Caco-2 (cell line): ENCODE measurements around the gene PDSS2. TPM values are rescaled to one million over a fixed set of nuclear protein-coding genes. Genes with fewer than 3 reads are reported as not detected.
"Not testable (repeated sequence)": the region's sequence is repeated elsewhere in the genome, so short reads cannot be mapped to it uniquely, and the experiment has no call there.

ENCODE experiments used
- BruUV-seq: library from RNA; stranded (reverse); fragments of 400-500 nt; replicated peaks from 2 replicates; lab custom pipeline; 2021; lab: Mats Ljungman, UMichigan
- CTCF ChIA-PET: fragments of 300-600 bp; sonication (Branson Sonifier 250); formaldehyde crosslinking; loops from one replicate; lab custom pipeline; 2022; ENCODE audit warnings: antibody characterized with exemption; lab: Charles Lee
- POLR2A ChIA-PET: fragments of 300-600 bp; sonication (Branson Sonifier 250); formaldehyde crosslinking; loops from one replicate; lab custom pipeline; 2022; ENCODE audit warnings: antibody characterized with exemption; lab: Charles Lee
- DNase-seq, 2 experiments: peaks; one replicate each; pipeline versions ENCODE4 v3.0.0 to v3.0.0-alpha.2; 2020 to 2022
- H3K27me3 ChIP-seq: replicated peaks from 2 replicates; pipeline ENCODE4 v1.6.0; 2011; ENCODE audit warnings: low read length; ENCODE audit not compliant: control insufficient read depth, insufficient read depth
- H3K36me3 ChIP-seq: 2 replicates; pipeline ENCODE4 v1.5.1; 2011; ENCODE audit warnings: low read length; ENCODE audit not compliant: control insufficient read depth, insufficient read depth
- H3K4me1 ChIP-seq: fragments of 250-450 bp; sonication (Bioruptor Pico); 2 replicates; pipeline ENCODE4 v1.5.1; 2020; ENCODE audit warnings: mild to moderate bottlenecking
- H3K4me3 ChIP-seq: 2 replicates; pipeline ENCODE4 v1.5.1; 2011; ENCODE audit warnings: low read depth, mild to moderate bottlenecking, control low read depth, low read length
- H3K9me3 ChIP-seq: fragments of 250-450 bp; sonication (Bioruptor Pico); 2 replicates; pipeline ENCODE4 v1.5.1; 2020; ENCODE audit warnings: mild to moderate bottlenecking, moderate library complexity
- H3K27ac Mint-ChIP-seq: one replicate; pipeline ENCODE4 v1.8.0; 2022; ENCODE audit warnings: mixed read lengths; ENCODE audit not compliant: unreplicated experiment
- H3K27me3 Mint-ChIP-seq: one replicate; pipeline ENCODE4 v1.8.0; 2022; ENCODE audit warnings: mixed read lengths; ENCODE audit not compliant: insufficient read depth, unreplicated experiment
- H3K36me3 Mint-ChIP-seq: one replicate; pipeline ENCODE4 v1.8.0; 2022; ENCODE audit warnings: mild to moderate bottlenecking, mixed read lengths; ENCODE audit not compliant: insufficient read depth, unreplicated experiment
- H3K4me1 Mint-ChIP-seq: one replicate; pipeline ENCODE4 v1.8.0; 2022; ENCODE audit warnings: low read depth, mixed read lengths; ENCODE audit not compliant: unreplicated experiment
- H3K4me3 Mint-ChIP-seq: one replicate; pipeline ENCODE4 v1.8.0; 2022; ENCODE audit warnings: mild to moderate bottlenecking, moderate library complexity, mixed read lengths; ENCODE audit not compliant: unreplicated experiment
- H3K9me3 Mint-ChIP-seq: one replicate; pipeline ENCODE4 v1.8.0; 2022; ENCODE audit warnings: mixed read lengths; ENCODE audit not compliant: unreplicated experiment
- intact Hi-C: fragments of 100-400 bp; cut with micrococcal nuclease; formaldehyde crosslinking; loops from one replicate; pipeline ENCODE4 v1.10.0; 2022; ENCODE audit not compliant: unreplicated experiment
- total RNA-seq: library from RNA; stranded (reverse); gene quantifications from 2 replicates; pipeline ENCODE4 v1.2.3, GENCODE V29; 2022
- TF ChIP-seq, protein P1 (sequence below), 2 experiments: fragments of 200-600 bp in 1 of 2; IDR thresholded peaks; 1 replicate in 1 of 2; 2 replicates in 1 of 2; pipeline versions ENCODE4 v1.5.1 to v1.8.0; 2011 to 2022; ENCODE audit warnings: antibody characterized with exemption in 1 of 2, control low read depth in 1 of 2, inconsistent platforms in 1 of 2, low read depth in 1 of 2, low read length in 1 of 2, mild to moderate bottlenecking in 1 of 2, moderate library complexity in 1 of 2; ENCODE audit not compliant: insufficient read depth in 1 of 2, severe bottlenecking in 1 of 2, unreplicated experiment in 1 of 2

Gene PDSS2
- total RNA-seq, 1 experiment from 2014 or later: 10.3 TPM

DNA sequence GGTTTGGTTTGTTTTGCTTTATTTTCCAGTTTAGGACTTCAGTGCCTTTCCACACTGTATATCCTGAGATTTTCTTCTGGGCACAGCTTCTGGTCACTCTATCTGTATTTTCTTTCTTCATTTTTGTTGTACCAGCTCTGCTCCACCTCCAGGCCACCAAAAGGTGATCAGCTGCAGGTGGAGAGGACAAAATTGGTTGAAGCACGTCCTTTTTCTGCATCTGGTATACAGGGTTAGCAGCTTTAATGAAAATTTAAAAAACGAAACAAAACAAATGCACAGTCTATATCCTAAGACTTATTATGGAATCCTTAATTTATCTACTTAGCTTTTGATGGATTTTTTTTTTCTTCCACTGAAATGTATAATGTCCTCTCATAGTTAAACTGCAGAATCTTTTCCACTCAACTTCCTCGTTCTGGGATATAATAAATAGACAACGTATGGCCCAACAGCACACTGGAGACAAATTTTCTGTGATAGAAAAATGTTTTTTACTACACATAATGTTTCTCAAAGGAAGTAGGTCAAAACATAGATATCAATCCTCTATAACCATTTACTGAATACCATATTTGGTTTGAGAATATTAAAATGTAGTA, 19.8 kb upstream of the PDSS2 start:
- TF ChIP-seq, protein P1, sequence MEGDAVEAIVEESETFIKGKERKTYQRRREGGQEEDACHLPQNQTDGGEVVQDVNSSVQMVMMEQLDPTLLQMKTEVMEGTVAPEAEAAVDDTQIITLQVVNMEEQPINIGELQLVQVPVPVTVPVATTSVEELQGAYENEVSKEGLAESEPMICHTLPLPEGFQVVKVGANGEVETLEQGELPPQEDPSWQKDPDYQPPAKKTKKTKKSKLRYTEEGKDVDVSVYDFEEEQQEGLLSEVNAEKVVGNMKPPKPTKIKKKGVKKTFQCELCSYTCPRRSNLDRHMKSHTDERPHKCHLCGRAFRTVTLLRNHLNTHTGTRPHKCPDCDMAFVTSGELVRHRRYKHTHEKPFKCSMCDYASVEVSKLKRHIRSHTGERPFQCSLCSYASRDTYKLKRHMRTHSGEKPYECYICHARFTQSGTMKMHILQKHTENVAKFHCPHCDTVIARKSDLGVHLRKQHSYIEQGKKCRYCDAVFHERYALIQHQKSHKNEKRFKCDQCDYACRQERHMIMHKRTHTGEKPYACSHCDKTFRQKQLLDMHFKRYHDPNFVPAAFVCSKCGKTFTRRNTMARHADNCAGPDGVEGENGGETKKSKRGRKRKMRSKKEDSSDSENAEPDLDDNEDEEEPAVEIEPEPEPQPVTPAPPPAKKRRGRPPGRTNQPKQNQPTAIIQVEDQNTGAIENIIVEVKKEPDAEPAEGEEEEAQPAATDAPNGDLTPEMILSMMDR (IDR thresholded peaks at IDR 0.05; ENCODE audit: insufficient read depth in 1 of 2, low read depth in 1 of 2, low read length in 1 of 2, severe bottlenecking in 1 of 2, unreplicated experiment in 1 of 2): no peak

DNA sequence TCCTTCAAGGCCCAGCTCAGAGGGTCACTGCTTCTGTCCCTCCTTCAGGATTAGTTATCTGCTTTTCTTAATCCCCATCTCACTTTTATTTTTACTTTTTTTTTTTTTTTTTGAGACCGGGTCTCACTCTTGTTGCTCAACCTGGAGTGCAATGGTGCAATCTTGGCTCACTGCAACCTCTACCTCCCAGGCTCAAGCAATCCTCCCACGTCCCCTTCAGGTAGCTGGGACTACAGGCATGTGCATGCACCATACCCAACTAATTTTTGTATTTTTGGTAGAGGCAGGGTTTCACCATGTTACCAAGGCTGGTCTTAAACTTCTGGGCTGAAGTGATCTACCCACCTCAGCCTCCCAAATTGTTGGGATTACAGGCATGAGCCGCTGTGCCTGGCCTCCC, 16.5 kb upstream of the PDSS2 start:
- CTCF ChIA-PET: interaction anchor here (0.7 kb wide), 2 partner anchors 146 to 152 kb away, joined by 3 read pairs; no protein-coding TSS in a partner anchor
- DNase-seq, H3K27me3 Mint-ChIP-seq, POLR2A ChIA-PET, H3K36me3 Mint-ChIP-seq, H3K9me3 Mint-ChIP-seq, intact Hi-C loops, H3K27me3 ChIP-seq, H3K4me1 ChIP-seq, H3K4me3 Mint-ChIP-seq, H3K27ac Mint-ChIP-seq, H3K9me3 ChIP-seq, H3K4me1 Mint-ChIP-seq, H3K36me3 ChIP-seq, BruUV-seq, H3K4me3 ChIP-seq: not testable (repeated sequence)

More for the DNA sequence above, 19.8 kb upstream of the PDSS2 start:
- POLR2A ChIA-PET: interaction anchor here (0.6 kb wide), 1 partner anchor 1234 kb away, joined by 3 read pairs; no protein-coding TSS in a partner anchor
- Mint-ChIP-seq H3K36me3 (no peaks in the 10 kb centered on the region), H3K4me3 (no peak overlapping the region), H3K9me3 (no peaks in the 10 kb centered on the region), H3K27me3 (peaks cover 13% of the 10 kb centered on the region), H3K4me1 (no peaks in the 10 kb centered on the region), H3K27ac (no peak overlapping the region)
- no peaks in the 10 kb centered on the region for H3K9me3 ChIP-seq
- intact Hi-C loops: no loop called here
- CTCF ChIA-PET: no interaction called here
- H3K27me3 ChIP-seq: no peaks in the 10 kb centered on the region; the same call in 1 of the 2 replicates
- H3K36me3 ChIP-seq: no peaks in the 10 kb centered on the region
- DNase-seq: no peak
- BruUV-seq: no TSS peak
- H3K4me3 ChIP-seq: no peak overlapping the region
- no peaks in the 10 kb centered on the region; the same call in 1 of the 2 replicates for H3K4me1 ChIP-seq

DNA sequence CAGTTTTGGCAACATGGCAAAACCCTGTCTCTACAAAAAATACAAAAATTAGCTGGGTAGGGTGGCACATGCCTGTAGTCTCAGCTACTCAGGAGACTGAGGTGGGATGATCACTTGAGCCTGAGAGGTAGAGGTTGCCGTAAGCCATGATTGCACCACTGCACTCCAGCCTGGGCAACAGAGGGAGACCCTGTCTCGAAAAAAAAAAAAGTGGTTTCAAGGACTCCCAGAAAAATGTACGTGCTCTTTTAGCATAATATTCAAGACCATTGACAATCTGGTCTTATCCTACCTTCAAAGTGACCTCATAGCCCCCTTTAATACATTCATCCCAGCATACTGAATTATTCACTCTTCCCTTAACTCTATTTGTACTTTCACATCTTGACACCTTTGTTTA, 16.0 kb upstream of the PDSS2 start:
- H3K4me1 ChIP-seq, H3K27me3 ChIP-seq, BruUV-seq, POLR2A ChIA-PET, H3K4me1 Mint-ChIP-seq, DNase-seq, H3K9me3 ChIP-seq, H3K27me3 Mint-ChIP-seq, H3K9me3 Mint-ChIP-seq, intact Hi-C loops, H3K4me3 ChIP-seq, H3K4me3 Mint-ChIP-seq, H3K36me3 Mint-ChIP-seq, H3K36me3 ChIP-seq, H3K27ac Mint-ChIP-seq: not testable (repeated sequence)
- CTCF ChIA-PET: interaction anchor here (0.7 kb wide), 2 partner anchors 146 to 152 kb away, joined by 3 read pairs; no protein-coding TSS in a partner anchor

DNA sequence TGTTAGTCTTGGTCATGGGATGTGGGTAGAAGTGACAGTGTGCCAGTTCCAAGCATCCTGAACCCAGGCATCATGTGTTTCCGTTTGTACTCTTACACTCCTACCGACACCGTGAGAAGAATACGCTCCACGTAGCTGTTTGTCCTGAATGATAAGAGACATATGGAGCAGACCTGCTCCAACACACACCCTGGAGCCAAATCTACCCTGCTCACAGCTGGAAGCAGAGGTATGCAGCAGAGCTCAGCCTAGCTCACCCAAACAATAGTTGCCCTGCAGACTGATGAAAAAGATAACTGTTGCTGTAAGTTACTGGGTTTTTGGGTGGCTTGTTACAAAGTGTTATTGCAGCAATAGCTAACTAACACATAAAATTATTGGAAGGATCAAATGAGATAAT, 14.3 kb upstream of the PDSS2 start:
- DNase-seq: no peak
- no peaks in the 10 kb centered on the region for H3K4me1 Mint-ChIP-seq
- H3K9me3 Mint-ChIP-seq: no peaks in the 10 kb centered on the region
- TF ChIP-seq, protein P1 (IDR thresholded peaks at IDR 0.05; ENCODE audit: insufficient read depth in 1 of 2, low read depth in 1 of 2, low read length in 1 of 2, severe bottlenecking in 1 of 2, unreplicated experiment in 1 of 2): no peak
- Histone ChIP-seq H3K9me3 (no peaks in the 10 kb centered on the region), H3K4me1 (no peaks in the 10 kb centered on the region; the same call in 1 of the 2 replicates), H3K36me3 (no peaks in the 10 kb centered on the region), H3K4me3 (no peak overlapping the region), H3K27me3 (no peaks in the 10 kb centered on the region)
- POLR2A ChIA-PET: no interaction called here
- BruUV-seq: no TSS peak
- no peak overlapping the region for H3K27ac Mint-ChIP-seq
- no peaks in the 10 kb centered on the region for H3K27me3 Mint-ChIP-seq
- intact Hi-C loops: no loop called here
- H3K4me3 Mint-ChIP-seq: no peak overlapping the region
- no peaks in the 10 kb centered on the region for H3K36me3 Mint-ChIP-seq
- CTCF ChIA-PET: no interaction called here
